IMR-90 (cell line): ENCODE data around the gene ZNF600. TPM values are rescaled to one million over a fixed set of nuclear protein-coding genes. Genes with fewer than 3 reads are reported as not detected.

Experiments used
- ATAC-seq: fragments of 200-7000 bp; cut with Tn5 transposase; 2 replicates; pipeline ENCODE4 v1.9.1; 2020; ENCODE audit warnings: low read depth, mild to moderate bottlenecking, moderate library complexity
- BruUV-seq: library from RNA; stranded (reverse); fragments of 400-500 nt; replicated peaks from 2 replicates; lab custom pipeline; 2021; lab: Mats Ljungman, UMichigan
- CTCF ChIA-PET: fragments of 300-600 bp; formaldehyde crosslinking; extraction: SDS; loops from one replicate; lab custom pipeline; 2021; ENCODE audit warnings: antibody characterized with exemption; lab: Yijun Ruan, JAX
- POLR2A ChIA-PET: fragments of 300-600 bp; sonication (Branson Sonifier 250); formaldehyde crosslinking; loops from one replicate; lab custom pipeline; 2022; ENCODE audit warnings: antibody characterized with exemption; ENCODE audit not compliant: unreplicated experiment; lab: Charles Lee
- DNase-seq: peaks from one replicate; pipeline ENCODE4 v3.0.0; 2013
- H2AFZ ChIP-seq: replicated peaks from 2 replicates; pipeline ENCODE3; 2013; ENCODE audit warnings: low read length, mild to moderate bottlenecking; ENCODE audit not compliant: poor library complexity
- H2AK5ac ChIP-seq: 2 replicates; pipeline ENCODE4 v1.6.1; 2013; ENCODE audit warnings: low read depth, low read length, inconsistent platforms
- H2AK9ac ChIP-seq: replicated peaks from 2 replicates; pipeline ENCODE3; 2013; ENCODE audit warnings: mild to moderate bottlenecking, low read depth, low read length, moderate library complexity; ENCODE audit not compliant: poor library complexity
- H2BK120ac ChIP-seq: 2 replicates; pipeline ENCODE4 v1.6.1; 2013; ENCODE audit warnings: low read depth, low read length, inconsistent platforms
- H2BK15ac ChIP-seq: 3 replicates; pipeline ENCODE4 v1.6.1; 2013; ENCODE audit warnings: low read depth, low read length, inconsistent platforms
- H2BK20ac ChIP-seq: 2 replicates; pipeline ENCODE4 v1.6.1; 2013; ENCODE audit warnings: low read depth, mild to moderate bottlenecking, inconsistent platforms, low read length, moderate library complexity
- H2BK5ac ChIP-seq: 2 replicates; pipeline ENCODE4 v1.6.1; 2013; ENCODE audit warnings: mild to moderate bottlenecking, low read depth, low read length, inconsistent platforms; ENCODE audit not compliant: poor library complexity, severe bottlenecking
- H3K14ac ChIP-seq: replicated peaks from 2 replicates; pipeline ENCODE4 v1.6.1; 2013; ENCODE audit warnings: low read depth, low read length, inconsistent platforms
- H3K18ac ChIP-seq: 2 replicates; pipeline ENCODE4 v1.6.1; 2013; ENCODE audit warnings: low read depth, low read length, control low read depth
- H3K23ac ChIP-seq: 2 replicates; pipeline ENCODE4 v1.6.1; 2013; ENCODE audit warnings: low read depth, low read length, inconsistent platforms
- H3K27ac ChIP-seq: 2 replicates; pipeline ENCODE4 v1.5.1; 2013; ENCODE audit warnings: mild to moderate bottlenecking, control low read depth, low read length; ENCODE audit not compliant: insufficient read depth
- H3K27me3 ChIP-seq: 2 replicates; pipeline ENCODE4 v1.6.1; 2013; ENCODE audit warnings: low read length; ENCODE audit not compliant: control insufficient read depth, insufficient read depth
- H3K36me3 ChIP-seq: 2 replicates; pipeline ENCODE4 v1.6.1; 2013; ENCODE audit warnings: low read length, mixed read lengths; ENCODE audit not compliant: control insufficient read depth, insufficient read depth
- H3K4ac ChIP-seq: 2 replicates; pipeline ENCODE4 v1.6.1; 2013; ENCODE audit warnings: low read depth, low read length, inconsistent platforms
- H3K4me1 ChIP-seq: 2 replicates; pipeline ENCODE4 v1.6.1; 2013; ENCODE audit warnings: low read length, mixed read lengths; ENCODE audit not compliant: control insufficient read depth, insufficient read depth
- H3K4me2 ChIP-seq: 2 replicates; pipeline ENCODE4 v1.6.1; 2013; ENCODE audit warnings: low read depth, mild to moderate bottlenecking, control low read depth, low read length, moderate library complexity
- H3K4me3 ChIP-seq: 2 replicates; pipeline ENCODE4 v1.5.1; 2013; ENCODE audit warnings: low read depth, mild to moderate bottlenecking, control low read depth, low read length, moderate library complexity; ENCODE audit not compliant: insufficient read depth
- H3K56ac ChIP-seq: 2 replicates; pipeline ENCODE4 v1.6.1; 2013; ENCODE audit warnings: low read length, inconsistent platforms; ENCODE audit not compliant: insufficient read depth; ENCODE audit errors: extremely low read depth
- H3K79me1 ChIP-seq, 2 experiments: 2 replicates each; pipeline ENCODE4 v1.6.1; 2013; ENCODE audit warnings: low read length in 2 of 2, inconsistent platforms in 1 of 2, low read depth in 1 of 2
- H3K9ac ChIP-seq: 2 replicates; pipeline ENCODE4 v1.6.1; 2013; ENCODE audit warnings: low read depth, low read length, control low read depth
- H3K9me1 ChIP-seq: 2 replicates; pipeline ENCODE4 v1.6.1; 2013; ENCODE audit warnings: low read length, inconsistent platforms; ENCODE audit not compliant: insufficient read depth
- H3K9me3 ChIP-seq: 2 replicates; pipeline ENCODE4 v1.6.1; 2013; ENCODE audit warnings: low read length; ENCODE audit not compliant: control insufficient read depth, insufficient read depth
- H4K20me1 ChIP-seq: 2 replicates; pipeline ENCODE4 v1.6.1; 2013; ENCODE audit warnings: low read length, inconsistent platforms; ENCODE audit not compliant: insufficient read depth
- H4K5ac ChIP-seq: 2 replicates; pipeline ENCODE4 v1.6.1; 2013; ENCODE audit warnings: mild to moderate bottlenecking, low read depth, low read length, control low read depth
- H4K8ac ChIP-seq, 2 experiments: 2 replicates each; pipeline ENCODE4 v1.6.1; 2013; ENCODE audit warnings: low read depth in 2 of 2, low read length in 2 of 2, control low read depth in 1 of 2, inconsistent platforms in 1 of 2
- H4K91ac ChIP-seq: 2 replicates; pipeline ENCODE4 v1.6.1; 2013; ENCODE audit warnings: low read depth, low read length, inconsistent platforms; ENCODE audit not compliant: insufficient read depth
- BHLHE40 ChIP-seq: fragments of 150-350 bp; IDR thresholded peaks from 2 replicates; pipeline ENCODE4 v1.6.1; 2016; ENCODE audit warnings: mild to moderate bottlenecking, low read depth, low read length
- CEBPB ChIP-seq: IDR thresholded peaks from 2 replicates; pipeline ENCODE4 v1.6.1; 2012; ENCODE audit warnings: low read depth, low read length, improper control_type of control experiment
- CHD1 ChIP-seq: IDR thresholded peaks from 2 replicates; pipeline ENCODE4 v1.6.1; 2012; ENCODE audit warnings: low read depth, low read length, improper control_type of control experiment
- ELK1 ChIP-seq: fragments of 150-350 bp; IDR thresholded peaks from 2 replicates; pipeline ENCODE4 v1.6.1; 2016; ENCODE audit warnings: low read depth, mild to moderate bottlenecking, low read length, moderate library complexity, borderline replicate concordance
- MAZ ChIP-seq: IDR thresholded peaks from 2 replicates; pipeline ENCODE4 v1.6.1; 2012; ENCODE audit warnings: low read depth, mild to moderate bottlenecking, low read length, improper control_type of control experiment, moderate library complexity, borderline replicate concordance
- NFE2L2 ChIP-seq: fragments of 150-350 bp; IDR thresholded peaks from 2 replicates; pipeline ENCODE4 v1.6.1; 2016; ENCODE audit warnings: low read depth, mild to moderate bottlenecking, low read length
- POLR2A ChIP-seq: IDR thresholded peaks from 2 replicates; pipeline ENCODE4 v1.6.1; 2012; ENCODE audit warnings: mild to moderate bottlenecking, low read depth, low read length
- RAD21 ChIP-seq: IDR thresholded peaks from 2 replicates; pipeline ENCODE4 v1.6.1; 2012; ENCODE audit warnings: low read length, improper control_type of control experiment
- RFX5 ChIP-seq: IDR thresholded peaks from 2 replicates; pipeline ENCODE4 v1.8.0; 2012; ENCODE audit warnings: low read depth, mild to moderate bottlenecking, low read length, moderate library complexity
- WGBS, 2 experiments: methylation state at CpG; one replicate each; pipeline versions ENCODE4 v1.1.5 to v1.1.7; 2013; ENCODE audit warnings: missing lambda C conversion rate in 2 of 2; ENCODE audit not compliant: insufficient read length in 1 of 2; ENCODE audit errors: extremely low coverage in 2 of 2; 5-methylcytosine and 5-hydroxymethylcytosine counted together
- dilution Hi-C: fragments of 300-500 bp; cut with HindIII; formaldehyde crosslinking; loops from one replicate; pipeline ENCODE4 v1.14.3; 2018; ENCODE audit warnings: low sequenced_read_pairs; ENCODE audit not compliant: unreplicated experiment
- in situ Hi-C: fragments of 300-500 bp; cut with MboI; formaldehyde crosslinking; loops from 3 replicates; pipeline ENCODE4 v1.14.3; 2019; ENCODE audit warnings: low sequenced_read_pairs, inconsistent platforms, mixed read lengths
- intact Hi-C: fragments of 100-400 bp; cut with micrococcal nuclease; formaldehyde crosslinking; loops from 2 replicates; pipeline ENCODE4 v1.10.0; 2022
- polyA plus RNA-seq, 3 experiments: library from polyadenylated mRNA; depleted of rRNA; stranded (reverse); fragments of >200 nt; gene quantifications; 2 replicates each; pipeline ENCODE4 v1.2.3, GENCODE V29; 2012; ENCODE audit warnings: low replicate concordance in 1 of 3
- total RNA-seq: library from RNA; depleted of rRNA; stranded (reverse); fragments of >200 nt; gene quantifications from 2 replicates; pipeline ENCODE4 v1.2.3, GENCODE V29; 2012
- TF ChIP-seq, protein P1 (sequence below): fragments of 150-350 bp; IDR thresholded peaks from 2 replicates; pipeline ENCODE4 v1.6.1; 2017; ENCODE audit warnings: mild to moderate bottlenecking, antibody characterized with exemption, low read length, low read depth
- TF ChIP-seq, protein P2 (sequence below): conservative IDR thresholded peaks from 2 replicates; pipeline ENCODE4 v1.5.1; 2012; ENCODE audit warnings: mild to moderate bottlenecking, low read depth, low read length, improper control_type of control experiment

The ZNF600 gene
- total and polyA plus RNA-seq, 2 of the 4 experiments (the other 2 are of a cell fraction) = 4.0 to 4.1 TPM

DNA sequence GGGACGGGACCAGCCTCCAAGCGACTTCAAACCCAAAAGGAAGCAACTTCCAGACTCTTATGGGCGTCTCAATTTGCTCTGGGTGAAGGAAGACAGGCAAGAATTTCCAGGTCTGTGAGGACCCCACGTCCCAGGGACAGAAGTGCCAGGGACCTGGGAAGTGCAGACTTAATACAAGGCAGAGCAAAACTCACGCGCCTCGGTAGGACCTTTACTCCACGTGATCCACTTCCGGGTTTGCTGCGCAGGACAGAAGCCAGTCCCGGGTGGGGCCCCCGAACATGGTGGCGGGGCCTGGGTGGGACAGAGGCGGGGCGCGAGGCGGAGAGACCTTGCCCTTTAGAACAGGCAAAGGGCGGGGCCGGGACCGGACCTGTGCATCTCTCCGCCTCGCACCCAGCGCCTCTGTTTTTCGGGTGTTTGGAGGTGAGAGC is 61.0 kb downstream of the ZNF600 start:
- no peak for ATAC-seq
- Histone ChIP-seq H3K27ac (no peak overlapping the region), H3K4me1 (peaks cover 18% of the 10 kb centered on the region), H3K56ac (no peak overlapping the region), H3K18ac (no peak overlapping the region), H3K9me1 (peaks cover 9% of the 10 kb centered on the region), H2BK5ac (no peak overlapping the region), H3K36me3 (peaks cover 19% of the 10 kb centered on the region), H3K9me3 (no peaks in the 10 kb centered on the region), H3K9ac (no peak overlapping the region), H3K4me2 (no peak overlapping the region), H3K14ac (no peak overlapping the region), H2AFZ (no peak overlapping the region), H3K4me3 (no peak overlapping the region), H4K20me1 (peaks cover 11% of the 10 kb centered on the region; the same call in 1 of the 2 replicates), H3K23ac (no peak overlapping the region), H4K91ac (no peak overlapping the region), H2BK120ac (no peak overlapping the region), H2AK5ac (0 out of 2 replicates have a peak overlapping the region, but pooled peaks have one; percentile 16), H3K79me1 (peaks cover 7 to 27% of the 10 kb centered on the region in 2 experiments), H2BK20ac (no peak overlapping the region), H4K8ac (no peak overlapping the region), H2BK15ac (no peak overlapping the region), H3K4ac (no peak overlapping the region), H2AK9ac (no peak overlapping the region), H3K27me3 (no peaks in the 10 kb centered on the region), H4K5ac (no peak overlapping the region)
- DNase-seq = no peak
- ChIA-PET POLR2A (no interaction called here), CTCF (no interaction called here)
- WGBS, 2 experiments = 91% methylated on average over 15 of the region's 24 CpGs; no CpG with 5 or more reads in 1 of the 2 experiments
- intact Hi-C loops = no loop called here
- TF ChIP-seq MAZ (no peak), ELK1 (no peak), RFX5 (no peak), NFE2L2 (no peak), RAD21 (no peak), POLR2A (no peak), CEBPB (no peak), BHLHE40 (no peak), CHD1 (no peak)
- TF ChIP-seq, protein P1, sequence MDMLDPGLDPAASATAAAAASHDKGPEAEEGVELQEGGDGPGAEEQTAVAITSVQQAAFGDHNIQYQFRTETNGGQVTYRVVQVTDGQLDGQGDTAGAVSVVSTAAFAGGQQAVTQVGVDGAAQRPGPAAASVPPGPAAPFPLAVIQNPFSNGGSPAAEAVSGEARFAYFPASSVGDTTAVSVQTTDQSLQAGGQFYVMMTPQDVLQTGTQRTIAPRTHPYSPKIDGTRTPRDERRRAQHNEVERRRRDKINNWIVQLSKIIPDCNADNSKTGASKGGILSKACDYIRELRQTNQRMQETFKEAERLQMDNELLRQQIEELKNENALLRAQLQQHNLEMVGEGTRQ = no peak
- TF ChIP-seq, protein P2, sequence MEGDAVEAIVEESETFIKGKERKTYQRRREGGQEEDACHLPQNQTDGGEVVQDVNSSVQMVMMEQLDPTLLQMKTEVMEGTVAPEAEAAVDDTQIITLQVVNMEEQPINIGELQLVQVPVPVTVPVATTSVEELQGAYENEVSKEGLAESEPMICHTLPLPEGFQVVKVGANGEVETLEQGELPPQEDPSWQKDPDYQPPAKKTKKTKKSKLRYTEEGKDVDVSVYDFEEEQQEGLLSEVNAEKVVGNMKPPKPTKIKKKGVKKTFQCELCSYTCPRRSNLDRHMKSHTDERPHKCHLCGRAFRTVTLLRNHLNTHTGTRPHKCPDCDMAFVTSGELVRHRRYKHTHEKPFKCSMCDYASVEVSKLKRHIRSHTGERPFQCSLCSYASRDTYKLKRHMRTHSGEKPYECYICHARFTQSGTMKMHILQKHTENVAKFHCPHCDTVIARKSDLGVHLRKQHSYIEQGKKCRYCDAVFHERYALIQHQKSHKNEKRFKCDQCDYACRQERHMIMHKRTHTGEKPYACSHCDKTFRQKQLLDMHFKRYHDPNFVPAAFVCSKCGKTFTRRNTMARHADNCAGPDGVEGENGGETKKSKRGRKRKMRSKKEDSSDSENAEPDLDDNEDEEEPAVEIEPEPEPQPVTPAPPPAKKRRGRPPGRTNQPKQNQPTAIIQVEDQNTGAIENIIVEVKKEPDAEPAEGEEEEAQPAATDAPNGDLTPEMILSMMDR = no peak
- in situ Hi-C loops = no loop called here
- dilution Hi-C loops = no loop called here
- BruUV-seq = no TSS peak
